Smooth muscle cell (in vitro differentiated cells): ENCODE measurements around the gene GRIA1. TPM values are rescaled to one million over a fixed set of nuclear protein-coding genes. Genes with fewer than 3 reads are reported as not detected.

Experiments
- DNase-seq: peaks from one replicate; lab custom pipeline; 2025; ENCODE audit not compliant: unreplicated experiment; lab: John Stamatoyannopoulos, UW
- H2AFZ ChIP-seq: fragments of 200-600 bp; sonication (generic); 2 replicates; pipeline ENCODE4 v1.6.0; 2016; ENCODE audit warnings: antibody characterized with exemption, low read depth, mild to moderate bottlenecking
- H3F3A ChIP-seq: fragments of 200-600 bp; sonication (generic); 2 replicates; pipeline ENCODE4 v1.6.0; 2017; ENCODE audit warnings: antibody characterized with exemption, low read depth
- H3K27ac ChIP-seq: fragments of 200-600 bp; sonication (generic); 2 replicates; pipeline ENCODE4 v1.5.1; 2016; ENCODE audit warnings: low read depth, mild to moderate bottlenecking
- H3K27me3 ChIP-seq: fragments of 200-600 bp; sonication (generic); 2 replicates; pipeline ENCODE4 v1.6.1; 2016; ENCODE audit warnings: low read depth, mild to moderate bottlenecking
- H3K36me3 ChIP-seq: fragments of 200-600 bp; sonication (generic); 2 replicates; pipeline ENCODE4 v1.5.1; 2016; ENCODE audit warnings: low read depth
- H3K4me1 ChIP-seq: fragments of 200-600 bp; sonication (generic); 2 replicates; pipeline ENCODE4 v1.5.1; 2016; ENCODE audit warnings: low read depth
- H3K4me2 ChIP-seq: fragments of 200-600 bp; sonication (generic); 2 replicates; pipeline ENCODE4 v1.6.0; 2016; ENCODE audit warnings: mild to moderate bottlenecking
- H3K4me3 ChIP-seq: fragments of 200-600 bp; sonication (generic); 2 replicates; pipeline ENCODE4 v1.5.1; 2016; ENCODE audit warnings: mild to moderate bottlenecking
- H3K79me2 ChIP-seq: fragments of 200-600 bp; sonication (generic); 2 replicates; pipeline ENCODE4 v1.6.0; 2016; ENCODE audit warnings: low read depth, mild to moderate bottlenecking
- H3K9ac ChIP-seq: fragments of 200-600 bp; sonication (generic); 2 replicates; pipeline ENCODE4 v1.6.0; 2016; ENCODE audit warnings: low read depth
- H3K9me3 ChIP-seq: fragments of 200-600 bp; sonication (generic); replicated peaks from 2 replicates; pipeline ENCODE4 v1.5.1; 2016; ENCODE audit warnings: low read depth
- H4K20me1 ChIP-seq: fragments of 200-600 bp; sonication (generic); 2 replicates; pipeline ENCODE4 v1.6.0; 2016; ENCODE audit warnings: low read depth
- WGBS: methylation state at CpG from one replicate; pipeline ENCODE4 v1.1.7; 2016; ENCODE audit warnings: low lambda C conversion rate; 5-methylcytosine and 5-hydroxymethylcytosine counted together
- polyA plus RNA-seq: library from polyadenylated mRNA; unstranded; fragments of >200 nt; fragmentation: Nextera tagmentation; extraction: Ambion mirVana; gene quantifications from 2 replicates; pipeline ENCODE4 v1.2.1, GENCODE V29; 2016
- total RNA-seq: library from RNA; depleted of rRNA; stranded (reverse); fragments of >200 nt; gene quantifications from 2 replicates; pipeline ENCODE4 v1.2.3, GENCODE V29; 2014
- TF ChIP-seq, protein P1 (sequence below): fragments of 200-600 bp; sonication (generic); IDR thresholded peaks from 2 replicates; pipeline ENCODE4 v1.5.1; 2017; ENCODE audit warnings: borderline replicate concordance, mild to moderate bottlenecking, antibody characterized with exemption; ENCODE audit not compliant: insufficient read depth, poor library complexity, severe bottlenecking

Gene GRIA1
- total and polyA plus RNA-seq, 2 experiments from 2014 or later = 0.17 to 0.94 TPM

DNA sequence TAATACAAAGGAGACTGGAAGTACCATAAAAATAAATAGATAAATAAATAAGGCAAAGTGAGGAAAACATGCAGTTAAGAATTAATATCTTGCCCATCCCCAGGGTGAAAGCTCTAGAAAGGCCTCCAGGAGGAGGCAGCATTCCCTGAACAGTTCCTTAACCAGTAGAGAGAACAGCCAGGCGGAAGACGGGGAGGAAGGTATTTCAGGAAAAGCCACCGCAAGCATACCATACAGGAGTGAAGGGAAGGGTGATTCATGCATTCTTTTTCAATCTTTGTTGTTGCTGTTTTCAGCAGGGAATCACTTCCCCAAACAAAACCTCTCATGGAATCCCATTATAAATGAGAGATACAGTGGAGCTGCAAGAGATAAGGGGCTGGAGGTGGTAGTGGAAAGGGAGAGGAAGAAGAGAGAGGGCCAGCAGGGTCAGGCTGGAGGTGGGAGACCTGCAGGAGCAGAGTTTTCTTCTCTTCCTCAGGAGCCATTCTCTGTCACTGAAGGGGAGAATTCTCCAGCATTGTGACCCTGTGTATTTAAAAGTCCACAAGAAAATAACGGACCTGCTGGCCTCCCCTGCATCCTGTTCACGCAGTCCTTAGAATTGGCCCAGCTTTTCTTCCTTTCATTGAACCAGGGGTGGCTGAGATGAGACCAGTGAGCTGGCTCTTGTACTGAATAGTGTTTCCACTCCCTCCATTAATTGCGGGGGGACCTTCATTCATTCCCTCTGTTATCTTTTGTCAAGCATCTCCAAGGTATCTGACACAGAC, 292.3 kb downstream of the GRIA1 start:
- Histone ChIP-seq H3K79me2 (no peaks in the 10 kb centered on the region), H3K9ac (no peak overlapping the region), H3K9me3 (no peaks in the 10 kb centered on the region), H3K27me3 (no peaks in the 10 kb centered on the region), H3K36me3 (no peaks in the 10 kb centered on the region), H3K27ac (no peak overlapping the region), H3F3A (no peaks in the 10 kb centered on the region), H3K4me1 (peaks cover 14% of the 10 kb centered on the region), H4K20me1 (no peaks in the 10 kb centered on the region), H3K4me3 (no peak overlapping the region), H2AFZ (no peak overlapping the region), H3K4me2 (peak overlapping the region; percentile 37)
- TF ChIP-seq, protein P1, sequence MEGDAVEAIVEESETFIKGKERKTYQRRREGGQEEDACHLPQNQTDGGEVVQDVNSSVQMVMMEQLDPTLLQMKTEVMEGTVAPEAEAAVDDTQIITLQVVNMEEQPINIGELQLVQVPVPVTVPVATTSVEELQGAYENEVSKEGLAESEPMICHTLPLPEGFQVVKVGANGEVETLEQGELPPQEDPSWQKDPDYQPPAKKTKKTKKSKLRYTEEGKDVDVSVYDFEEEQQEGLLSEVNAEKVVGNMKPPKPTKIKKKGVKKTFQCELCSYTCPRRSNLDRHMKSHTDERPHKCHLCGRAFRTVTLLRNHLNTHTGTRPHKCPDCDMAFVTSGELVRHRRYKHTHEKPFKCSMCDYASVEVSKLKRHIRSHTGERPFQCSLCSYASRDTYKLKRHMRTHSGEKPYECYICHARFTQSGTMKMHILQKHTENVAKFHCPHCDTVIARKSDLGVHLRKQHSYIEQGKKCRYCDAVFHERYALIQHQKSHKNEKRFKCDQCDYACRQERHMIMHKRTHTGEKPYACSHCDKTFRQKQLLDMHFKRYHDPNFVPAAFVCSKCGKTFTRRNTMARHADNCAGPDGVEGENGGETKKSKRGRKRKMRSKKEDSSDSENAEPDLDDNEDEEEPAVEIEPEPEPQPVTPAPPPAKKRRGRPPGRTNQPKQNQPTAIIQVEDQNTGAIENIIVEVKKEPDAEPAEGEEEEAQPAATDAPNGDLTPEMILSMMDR = peak; percentile 22
- DNase-seq = no peak
- 34% methylated on average over 6 of the region's 6 CpGs for WGBS

DNA sequence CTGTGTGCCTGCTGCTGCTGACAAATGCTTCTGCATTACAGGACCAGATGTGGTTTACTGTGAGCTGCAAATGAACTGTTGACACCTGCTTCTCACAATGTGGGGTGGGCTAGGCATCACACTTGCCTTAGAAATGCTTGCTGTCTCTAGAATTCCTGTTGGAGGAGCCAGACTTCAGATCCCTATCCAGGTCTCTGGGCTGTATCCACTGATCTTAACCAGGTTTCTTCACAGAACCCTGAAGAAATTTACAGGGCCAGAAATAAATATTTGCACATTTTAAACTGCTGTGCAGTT, 292.8 kb downstream of the GRIA1 start:
- Histone ChIP-seq H2AFZ (no peak overlapping the region), H3K9ac (no peak overlapping the region), H3K4me3 (no peak overlapping the region), H3K36me3 (no peaks in the 10 kb centered on the region), H3K9me3 (no peaks in the 10 kb centered on the region), H3K27ac (no peak overlapping the region), H3F3A (no peaks in the 10 kb centered on the region), H3K79me2 (no peaks in the 10 kb centered on the region), H3K4me2 (no peak overlapping the region), H4K20me1 (no peaks in the 10 kb centered on the region), H3K4me1 (peaks cover 14% of the 10 kb centered on the region), H3K27me3 (no peaks in the 10 kb centered on the region)
- no peak for DNase-seq
- TF ChIP-seq, protein P1 = no peak

DNA sequence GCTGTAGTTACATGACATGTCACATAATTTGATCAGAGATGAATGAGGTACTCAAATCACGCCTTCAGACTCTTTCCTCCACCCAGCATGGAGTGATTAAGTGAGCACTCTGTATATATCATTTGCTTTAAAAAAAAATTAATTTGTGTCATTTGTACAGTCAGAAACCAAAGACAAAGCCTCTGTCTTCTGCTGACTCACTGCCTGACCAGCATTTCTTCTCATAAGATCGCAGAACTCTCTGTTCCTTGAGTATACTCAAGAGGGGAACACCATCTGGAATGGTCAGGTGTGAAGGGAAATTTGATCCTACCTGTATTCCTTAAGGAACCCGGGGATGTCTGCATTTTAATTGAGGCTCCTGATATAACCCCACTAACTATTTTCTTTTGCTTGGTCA, 293.8 kb downstream of the GRIA1 start:
- peaks cover 14% of the 10 kb centered on the region for H3K4me1 ChIP-seq
- H3K4me2 ChIP-seq = no peak overlapping the region
- no peaks in the 10 kb centered on the region for H3K36me3 ChIP-seq
- no peaks in the 10 kb centered on the region for H3K27me3 ChIP-seq
- H3K4me3 ChIP-seq = no peak overlapping the region
- no peaks in the 10 kb centered on the region for H3K9me3 ChIP-seq
- no peaks in the 10 kb centered on the region for H4K20me1 ChIP-seq
- H2AFZ ChIP-seq = no peak overlapping the region
- no peak overlapping the region for H3K27ac ChIP-seq
- H3F3A ChIP-seq = no peaks in the 10 kb centered on the region
- H3K79me2 ChIP-seq = no peaks in the 10 kb centered on the region
- 89% methylated on average over 3 of the region's 3 CpGs for WGBS
- TF ChIP-seq, protein P1 = no peak
- H3K9ac ChIP-seq = no peak overlapping the region
- no peak for DNase-seq

DNA sequence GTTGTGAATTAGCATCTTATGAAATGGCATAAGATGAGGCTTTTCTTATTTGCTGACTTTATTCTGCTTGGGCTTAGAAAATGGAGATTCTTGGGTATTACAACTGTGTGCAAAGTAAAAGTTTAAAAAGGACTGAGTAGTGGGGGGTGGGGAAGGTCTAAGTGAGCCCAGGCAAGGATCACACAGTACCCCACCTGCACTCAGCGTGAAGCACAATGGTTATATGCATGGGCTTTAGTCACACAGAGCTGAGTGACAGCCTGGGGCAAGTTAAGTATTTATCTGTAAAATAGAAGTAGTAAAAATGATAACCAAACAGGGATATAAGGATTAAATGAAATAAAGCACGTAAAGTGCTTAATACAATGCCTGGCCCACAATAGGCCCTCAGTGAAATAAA, 300.9 kb downstream of the GRIA1 start:
- Histone ChIP-seq H3K4me1 (no peaks in the 10 kb centered on the region), H3F3A (no peaks in the 10 kb centered on the region), H3K27me3 (no peaks in the 10 kb centered on the region), H3K36me3 (no peaks in the 10 kb centered on the region), H3K27ac (no peak overlapping the region), H3K9me3 (no peaks in the 10 kb centered on the region), H3K9ac (no peak overlapping the region), H4K20me1 (no peaks in the 10 kb centered on the region), H3K79me2 (no peaks in the 10 kb centered on the region), H3K4me3 (no peak overlapping the region), H3K4me2 (no peak overlapping the region), H2AFZ (no peak overlapping the region)
- 92% methylated on average over 2 of the region's 2 CpGs for WGBS
- DNase-seq = no peak
- TF ChIP-seq, protein P1 = no peak
